H9 (cell line): Measurements from ENCODE around the gene TBX15. TPM values are rescaled to one million over a fixed set of nuclear protein-coding genes. Genes with fewer than 3 reads are reported as not detected.

Experiments
- DNase-seq: peaks from one replicate; pipeline ENCODE4 v3.0.0-alpha.2; 2017
- H2AFZ ChIP-seq: one replicate; pipeline ENCODE4 v1.6.1; 2013; ENCODE audit warnings: mild to moderate bottlenecking, low read length, control low read depth, moderate library complexity
- H2AK5ac ChIP-seq: 2 replicates; pipeline ENCODE4 v1.6.1; 2013; ENCODE audit warnings: low read length, control low read depth, mixed read lengths; ENCODE audit not compliant: insufficient read length
- H2BK120ac ChIP-seq: one replicate; pipeline ENCODE4 v1.6.1; 2013; ENCODE audit warnings: low read depth, mild to moderate bottlenecking, low read length, control low read depth, inconsistent platforms; ENCODE audit not compliant: poor library complexity, severe bottlenecking
- H2BK12ac ChIP-seq: 2 replicates; pipeline ENCODE4 v1.6.1; 2013; ENCODE audit warnings: low read length, control low read depth, mixed read lengths, low read depth; ENCODE audit not compliant: insufficient read length
- H2BK15ac ChIP-seq: 2 replicates; pipeline ENCODE4 v1.6.1; 2013; ENCODE audit warnings: low read depth, low read length, control low read depth
- H2BK20ac ChIP-seq: one replicate; pipeline ENCODE4 v1.6.1; 2013; ENCODE audit warnings: low read depth, mild to moderate bottlenecking, low read length, control low read depth, inconsistent platforms; ENCODE audit not compliant: poor library complexity, severe bottlenecking
- H2BK5ac ChIP-seq: 2 replicates; pipeline ENCODE4 v1.6.1; 2013; ENCODE audit warnings: low read length, control low read depth, mixed read lengths; ENCODE audit not compliant: insufficient read length
- H3K14ac ChIP-seq: 2 replicates; pipeline ENCODE4 v1.6.1; 2013; ENCODE audit warnings: low read length, control low read depth; ENCODE audit not compliant: insufficient read depth
- H3K18ac ChIP-seq: 2 replicates; pipeline ENCODE4 v1.6.1; 2013; ENCODE audit warnings: low read depth, mild to moderate bottlenecking, mixed read lengths, low read length, control low read depth; ENCODE audit not compliant: insufficient read length
- H3K23ac ChIP-seq: 2 replicates; pipeline ENCODE4 v1.6.1; 2013; ENCODE audit warnings: low read length, control low read depth, mixed read lengths, low read depth; ENCODE audit not compliant: insufficient read length
- H3K23me2 ChIP-seq: 2 replicates; pipeline ENCODE4 v1.6.1; 2013; ENCODE audit warnings: low read depth, mild to moderate bottlenecking, mixed read lengths, low read length, control low read depth; ENCODE audit not compliant: insufficient read length, poor library complexity, severe bottlenecking
- H3K27ac ChIP-seq: 2 replicates; pipeline ENCODE4 v1.5.1; 2013; ENCODE audit warnings: low read length, control low read depth, mixed read lengths, low read depth; ENCODE audit not compliant: insufficient read length
- H3K27me3 ChIP-seq: 2 replicates; pipeline ENCODE4 v1.6.1; 2013; ENCODE audit warnings: low read length, control low read depth, inconsistent platforms; ENCODE audit not compliant: insufficient read depth
- H3K4ac ChIP-seq: 2 replicates; pipeline ENCODE4 v1.6.1; 2013; ENCODE audit warnings: low read depth, mild to moderate bottlenecking, control low read depth, inconsistent platforms, low read length, moderate library complexity
- H3K4me1 ChIP-seq: 2 replicates; pipeline ENCODE4 v1.6.1; 2013; ENCODE audit warnings: low read length, control low read depth, inconsistent platforms; ENCODE audit not compliant: insufficient read depth
- H3K4me2 ChIP-seq: 2 replicates; pipeline ENCODE4 v1.6.1; 2013; ENCODE audit warnings: low read length, control low read depth, mixed read lengths; ENCODE audit not compliant: insufficient read length, insufficient read depth
- H3K56ac ChIP-seq: 2 replicates; pipeline ENCODE4 v1.6.1; 2013; ENCODE audit warnings: low read depth, mild to moderate bottlenecking, mixed read lengths, low read length, control low read depth; ENCODE audit not compliant: insufficient read length
- H3K79me1 ChIP-seq: 2 replicates; pipeline ENCODE4 v1.6.1; 2013; ENCODE audit warnings: low read depth, mild to moderate bottlenecking, moderate library complexity, low read length, control low read depth, inconsistent platforms; ENCODE audit not compliant: insufficient read depth, poor library complexity, severe bottlenecking
- H3K79me2 ChIP-seq: 2 replicates; pipeline ENCODE4 v1.6.1; 2013; ENCODE audit warnings: low read length, control low read depth, inconsistent platforms; ENCODE audit not compliant: insufficient read depth
- H3K9ac ChIP-seq: 2 replicates; pipeline ENCODE4 v1.6.1; 2013; ENCODE audit warnings: low read length, control low read depth, mixed read lengths; ENCODE audit not compliant: insufficient read length; ENCODE audit errors: extremely low read depth
- H3K9me3 ChIP-seq: one replicate; pipeline ENCODE4 v1.6.1; 2013; ENCODE audit warnings: low read depth, low read length, inconsistent platforms; ENCODE audit not compliant: control insufficient read depth
- H3T11ph ChIP-seq: one replicate; pipeline ENCODE4 v1.6.1; 2013; ENCODE audit warnings: mild to moderate bottlenecking, low read length, control low read depth, inconsistent platforms
- H4K20me1 ChIP-seq: one replicate; pipeline ENCODE4 v1.6.1; 2013; ENCODE audit not compliant: control insufficient read depth, insufficient read length, insufficient read depth
- H4K5ac ChIP-seq: 2 replicates; pipeline ENCODE4 v1.6.1; 2013; ENCODE audit warnings: low read depth, mild to moderate bottlenecking, mixed read lengths, low read length, control low read depth; ENCODE audit not compliant: insufficient read length
- H4K8ac ChIP-seq: replicated peaks from 2 replicates; pipeline ENCODE4 v1.6.1; 2013; ENCODE audit warnings: low read length, control low read depth, mixed read lengths, low read depth; ENCODE audit not compliant: insufficient read length
- H4K91ac ChIP-seq: 2 replicates; pipeline ENCODE4 v1.6.1; 2013; ENCODE audit warnings: low read depth, mild to moderate bottlenecking, moderate library complexity, mixed read lengths, low read length, control low read depth; ENCODE audit not compliant: insufficient read length
- H3K27ac Mint-ChIP-seq, 3 experiments: 2 replicates in 2 of 3; 3 replicates in 1 of 3; pipeline ENCODE4 v1.8.0; 2020 to 2021; ENCODE audit warnings: mixed read lengths in 3 of 3, mild to moderate bottlenecking in 1 of 3, moderate library complexity in 1 of 3
- H3K27me3 Mint-ChIP-seq: 2 replicates; pipeline ENCODE4 v1.8.0; 2021; ENCODE audit warnings: low read depth, mild to moderate bottlenecking, moderate library complexity, mixed read lengths
- H3K36me3 Mint-ChIP-seq, 3 experiments: 2 replicates in 2 of 3; 3 replicates in 1 of 3; pipeline ENCODE4 v1.8.0; 2020 to 2021; ENCODE audit warnings: low read depth in 3 of 3, mixed read lengths in 3 of 3; ENCODE audit not compliant: insufficient read depth in 1 of 3
- H3K4me1 Mint-ChIP-seq, 2 experiments: 2 replicates each; pipeline ENCODE4 v1.8.0; 2020; ENCODE audit warnings: mixed read lengths in 2 of 2
- H3K4me3 Mint-ChIP-seq, 2 experiments: 2 replicates in 1 of 2; 3 replicates in 1 of 2; pipeline ENCODE4 v1.8.0; 2020 to 2021; ENCODE audit warnings: mild to moderate bottlenecking in 2 of 2, mixed read lengths in 2 of 2, moderate library complexity in 1 of 2
- H3K9me3 Mint-ChIP-seq, 2 experiments: 2 replicates in 1 of 2; 3 replicates in 1 of 2; pipeline ENCODE4 v1.8.0; 2020; ENCODE audit warnings: mild to moderate bottlenecking in 2 of 2, mixed read lengths in 2 of 2, moderate library complexity in 1 of 2
- WGBS: extraction: QIAGEN DNeasy Blood & Tissue Kit; methylation state at CpG from one replicate; pipeline ENCODE4 v1.1.7; 2013; ENCODE audit warnings: missing lambda C conversion rate, low lambda C conversion rate, mixed read lengths; ENCODE audit not compliant: insufficient read length; ENCODE audit errors: extremely low coverage; 5-methylcytosine and 5-hydroxymethylcytosine counted together
- total RNA-seq: library from RNA; stranded (reverse); gene quantifications from 2 replicates; pipeline ENCODE4 v1.2.1, GENCODE V29; 2021
- TF ChIP-seq, protein P1 (sequence below): fragments of 200-600 bp; sonication (generic); conservative IDR thresholded peaks from 3 replicates; pipeline ENCODE4 v1.8.0; 2021; ENCODE audit warnings: antibody characterized with exemption, mild to moderate bottlenecking

The TBX15 gene
- total RNA-seq, 1 experiment from 2014 or later, result 0.07 TPM

DNA sequence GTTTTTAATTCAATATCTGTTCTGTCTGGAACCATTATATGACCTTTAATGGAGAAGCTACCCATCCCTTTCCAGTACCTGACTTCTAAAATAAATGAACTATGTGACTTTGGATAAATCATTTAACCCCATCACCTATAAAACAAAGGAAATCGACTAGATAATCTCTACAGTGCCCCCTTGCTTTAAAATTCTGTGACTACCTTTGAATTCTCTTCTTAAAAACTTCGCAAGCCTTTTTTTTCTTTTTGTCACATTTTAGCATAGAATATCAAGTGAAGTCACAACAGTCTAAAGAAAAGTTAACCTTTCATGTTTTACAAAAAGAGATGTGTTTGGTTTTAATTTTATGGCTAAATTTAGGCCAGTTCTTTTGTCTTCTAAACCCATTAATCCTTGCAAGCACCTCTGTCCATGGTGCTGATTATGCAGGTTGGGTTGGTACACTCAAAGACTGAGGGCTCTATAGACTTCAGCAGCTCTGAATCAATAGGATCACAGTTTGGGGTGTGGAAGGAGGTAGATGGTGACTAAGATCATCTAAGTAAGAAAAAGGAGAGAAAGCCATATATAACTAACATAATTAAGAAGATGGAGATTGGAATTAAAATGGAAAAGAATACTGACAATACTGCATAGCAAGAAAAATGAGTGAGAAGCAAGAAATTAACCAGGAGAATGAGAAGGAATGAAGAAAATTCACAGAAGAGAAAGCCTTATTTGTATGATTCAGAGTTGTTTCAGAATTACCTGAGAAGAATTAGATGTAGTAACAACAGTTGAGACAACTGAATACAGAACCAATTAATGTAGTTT, 59.2 kb downstream of the TBX15 start:
- Histone ChIP-seq H2BK5ac (no peak overlapping the region), H2BK120ac (no peak overlapping the region), H3T11ph (no peak overlapping the region), H3K56ac (no peak overlapping the region), H3K79me1 (no peaks in the 10 kb centered on the region), H3K4me2 (no peak overlapping the region), H3K18ac (no peak overlapping the region), H3K27ac (no peak overlapping the region), H3K14ac (no peak overlapping the region), H2AFZ (no peak overlapping the region), H3K4ac (no peak overlapping the region), H2AK5ac (no peak overlapping the region), H4K20me1 (no peaks in the 10 kb centered on the region), H2BK15ac (no peak overlapping the region), H3K9me3 (no peaks in the 10 kb centered on the region), H4K91ac (no peak overlapping the region), H2BK20ac (no peak overlapping the region), H4K5ac (no peak overlapping the region), H3K4me1 (no peaks in the 10 kb centered on the region; the same call in 1 of the 2 replicates), H3K23ac (no peak overlapping the region), H3K79me2 (no peaks in the 10 kb centered on the region), H3K23me2 (no peaks in the 10 kb centered on the region), H3K27me3 (no peaks in the 10 kb centered on the region), H4K8ac (no peak overlapping the region), H2BK12ac (no peak overlapping the region), H3K9ac (no peak overlapping the region)
- WGBS, result no CpG with 5 or more reads among the region's 2 CpGs
- H3K27ac Mint-ChIP-seq, result no peak overlapping the region
- no peak for DNase-seq
- H3K4me1 Mint-ChIP-seq, result peaks cover 4 to 5% of the 10 kb centered on the region in 2 experiments; a peak in 2 of 4 replicates
- H3K36me3 Mint-ChIP-seq, result no peaks in the 10 kb centered on the region
- TF ChIP-seq, protein P1, sequence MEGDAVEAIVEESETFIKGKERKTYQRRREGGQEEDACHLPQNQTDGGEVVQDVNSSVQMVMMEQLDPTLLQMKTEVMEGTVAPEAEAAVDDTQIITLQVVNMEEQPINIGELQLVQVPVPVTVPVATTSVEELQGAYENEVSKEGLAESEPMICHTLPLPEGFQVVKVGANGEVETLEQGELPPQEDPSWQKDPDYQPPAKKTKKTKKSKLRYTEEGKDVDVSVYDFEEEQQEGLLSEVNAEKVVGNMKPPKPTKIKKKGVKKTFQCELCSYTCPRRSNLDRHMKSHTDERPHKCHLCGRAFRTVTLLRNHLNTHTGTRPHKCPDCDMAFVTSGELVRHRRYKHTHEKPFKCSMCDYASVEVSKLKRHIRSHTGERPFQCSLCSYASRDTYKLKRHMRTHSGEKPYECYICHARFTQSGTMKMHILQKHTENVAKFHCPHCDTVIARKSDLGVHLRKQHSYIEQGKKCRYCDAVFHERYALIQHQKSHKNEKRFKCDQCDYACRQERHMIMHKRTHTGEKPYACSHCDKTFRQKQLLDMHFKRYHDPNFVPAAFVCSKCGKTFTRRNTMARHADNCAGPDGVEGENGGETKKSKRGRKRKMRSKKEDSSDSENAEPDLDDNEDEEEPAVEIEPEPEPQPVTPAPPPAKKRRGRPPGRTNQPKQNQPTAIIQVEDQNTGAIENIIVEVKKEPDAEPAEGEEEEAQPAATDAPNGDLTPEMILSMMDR, result peak; percentile 69
- H3K4me3 Mint-ChIP-seq, result no peak overlapping the region
- H3K27me3 Mint-ChIP-seq, result no peaks in the 10 kb centered on the region
- no peaks in the 10 kb centered on the region for H3K9me3 Mint-ChIP-seq
